DND-41 (cell line): ENCODE measurements around the gene FUT9.

ENCODE experiments used
- ATAC-seq: fragments of 200-7000 bp; cut with Tn5 transposase; 3 replicates; pipeline ENCODE4 v1.9.1; 2021; ENCODE audit warnings: low read depth; ENCODE audit not compliant: insufficient read depth
- DNase-seq: peaks from one replicate; pipeline ENCODE4 v3.0.0-alpha.2; 2020
- H2AFZ ChIP-seq: 2 replicates; pipeline ENCODE4 v1.6.0; 2012; ENCODE audit warnings: low read depth, low read length
- H3K27ac ChIP-seq: 2 replicates; pipeline ENCODE4 v1.5.1; 2012; ENCODE audit warnings: low read length, inconsistent platforms
- H3K27me3 ChIP-seq: fragments of 200-600 bp; sonication (generic); 2 replicates; pipeline ENCODE4 v1.6.0; 2012; ENCODE audit warnings: low read length, mild to moderate bottlenecking, inconsistent platforms; ENCODE audit not compliant: insufficient read depth, poor library complexity
- H3K36me3 ChIP-seq: 2 replicates; pipeline ENCODE4 v1.5.1; 2012; ENCODE audit warnings: low read length, inconsistent platforms; ENCODE audit not compliant: insufficient read depth
- H3K4me1 ChIP-seq: 2 replicates; pipeline ENCODE4 v1.5.1; 2012; ENCODE audit warnings: mild to moderate bottlenecking, low read length; ENCODE audit not compliant: insufficient read depth
- H3K4me2 ChIP-seq: 2 replicates; pipeline ENCODE4 v1.6.0; 2012; ENCODE audit warnings: mild to moderate bottlenecking, moderate library complexity, low read length, inconsistent platforms; ENCODE audit not compliant: insufficient read depth
- H3K4me3 ChIP-seq, 2 experiments: fragments of 200-600 bp in 1 of 2; shearing (Covaris generic) in 1 of 2; 2 replicates each; pipeline ENCODE4 v1.5.1; 2012 to 2016; ENCODE audit warnings: inconsistent platforms in 2 of 2, low read length in 2 of 2, mild to moderate bottlenecking in 2 of 2, low read depth in 1 of 2, moderate library complexity in 1 of 2
- H3K79me2 ChIP-seq: 2 replicates; pipeline ENCODE4 v1.6.0; 2012; ENCODE audit warnings: low read length, inconsistent platforms; ENCODE audit not compliant: insufficient read depth
- H3K9ac ChIP-seq: 2 replicates; pipeline ENCODE4 v1.6.0; 2012; ENCODE audit warnings: low read depth, mild to moderate bottlenecking, inconsistent platforms, low read length, moderate library complexity
- H3K9me3 ChIP-seq: 2 replicates; pipeline ENCODE4 v1.5.1; 2012; ENCODE audit warnings: low read length, moderate library complexity, mild to moderate bottlenecking, inconsistent platforms; ENCODE audit not compliant: insufficient read depth, severe bottlenecking
- H4K20me1 ChIP-seq: 2 replicates; pipeline ENCODE4 v1.6.0; 2012; ENCODE audit warnings: low read length; ENCODE audit not compliant: insufficient read depth
- EZH2 ChIP-seq: IDR thresholded peaks from 3 replicates; pipeline ENCODE4 v1.6.1; 2012; ENCODE audit warnings: borderline replicate concordance, low read depth, mild to moderate bottlenecking, moderate library complexity, low read length, inconsistent platforms; ENCODE audit not compliant: severe bottlenecking
- TF ChIP-seq, protein P1 (sequence below): IDR thresholded peaks from 2 replicates; pipeline ENCODE4 v1.5.1; 2012; ENCODE audit warnings: borderline replicate concordance, low read length, moderate library complexity, mild to moderate bottlenecking; ENCODE audit not compliant: poor library complexity, severe bottlenecking; ENCODE audit errors: extremely low read depth

The FUT9 gene

DNA sequence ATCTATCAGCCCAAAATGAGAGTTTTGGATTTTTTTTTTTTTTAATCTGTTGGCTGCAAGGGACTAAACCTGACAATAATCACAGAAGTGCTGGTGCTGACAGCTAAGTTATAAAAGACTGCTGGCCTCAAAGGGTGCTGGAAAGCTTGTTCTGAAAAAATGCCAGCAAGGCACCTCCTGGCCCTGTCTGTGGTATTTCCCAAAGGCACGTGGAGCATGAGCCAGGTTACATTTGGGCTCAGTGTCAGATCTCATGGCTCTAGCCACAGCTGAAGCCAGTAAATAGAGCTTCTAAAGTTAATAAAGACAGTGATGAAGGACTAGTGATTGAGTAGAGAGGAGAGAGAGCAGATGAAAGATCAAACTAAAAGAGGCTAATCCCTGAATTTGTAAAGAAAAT, 178.9 kb downstream of the FUT9 start:
- Histone ChIP-seq H3K4me1 (no peaks in the 10 kb centered on the region), H3K9me3 (no peaks in the 10 kb centered on the region), H3K27me3 (no peaks in the 10 kb centered on the region), H3K27ac (no peak overlapping the region), H2AFZ (no peak overlapping the region), H3K79me2 (no peaks in the 10 kb centered on the region), H3K9ac (no peak overlapping the region), H3K4me3 (no peak overlapping the region), H3K4me2 (no peak overlapping the region), H4K20me1 (no peaks in the 10 kb centered on the region), H3K36me3 (no peaks in the 10 kb centered on the region)
- TF ChIP-seq, protein P1, sequence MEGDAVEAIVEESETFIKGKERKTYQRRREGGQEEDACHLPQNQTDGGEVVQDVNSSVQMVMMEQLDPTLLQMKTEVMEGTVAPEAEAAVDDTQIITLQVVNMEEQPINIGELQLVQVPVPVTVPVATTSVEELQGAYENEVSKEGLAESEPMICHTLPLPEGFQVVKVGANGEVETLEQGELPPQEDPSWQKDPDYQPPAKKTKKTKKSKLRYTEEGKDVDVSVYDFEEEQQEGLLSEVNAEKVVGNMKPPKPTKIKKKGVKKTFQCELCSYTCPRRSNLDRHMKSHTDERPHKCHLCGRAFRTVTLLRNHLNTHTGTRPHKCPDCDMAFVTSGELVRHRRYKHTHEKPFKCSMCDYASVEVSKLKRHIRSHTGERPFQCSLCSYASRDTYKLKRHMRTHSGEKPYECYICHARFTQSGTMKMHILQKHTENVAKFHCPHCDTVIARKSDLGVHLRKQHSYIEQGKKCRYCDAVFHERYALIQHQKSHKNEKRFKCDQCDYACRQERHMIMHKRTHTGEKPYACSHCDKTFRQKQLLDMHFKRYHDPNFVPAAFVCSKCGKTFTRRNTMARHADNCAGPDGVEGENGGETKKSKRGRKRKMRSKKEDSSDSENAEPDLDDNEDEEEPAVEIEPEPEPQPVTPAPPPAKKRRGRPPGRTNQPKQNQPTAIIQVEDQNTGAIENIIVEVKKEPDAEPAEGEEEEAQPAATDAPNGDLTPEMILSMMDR, result no peak
- no peak for TF ChIP-seq EZH2
- DNase-seq (no peak), ATAC-seq (no peak)

DNA sequence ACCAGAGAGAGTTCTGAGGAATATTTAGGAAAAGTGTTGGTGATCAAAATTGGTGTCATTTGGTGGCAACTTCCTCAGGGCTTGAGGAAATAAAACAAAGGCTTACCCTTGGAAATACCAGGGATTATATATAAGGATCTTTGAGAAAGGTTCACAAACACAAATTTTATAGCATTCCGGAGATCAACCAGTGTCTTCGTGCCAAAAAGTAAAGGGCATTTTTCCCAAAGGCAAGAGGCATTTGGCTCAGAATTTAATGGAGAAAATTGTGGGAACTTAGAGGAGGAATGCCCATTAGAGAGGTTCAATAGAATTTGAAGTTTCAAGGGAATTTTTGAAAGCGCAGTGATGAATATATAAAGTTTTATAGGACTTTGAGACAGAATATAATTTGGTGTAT, 179.5 kb downstream of the FUT9 start:
- Histone ChIP-seq H3K9ac (no peak overlapping the region), H3K27ac (no peak overlapping the region), H3K4me3 (no peak overlapping the region), H2AFZ (no peak overlapping the region), H3K79me2 (no peaks in the 10 kb centered on the region), H3K27me3 (no peaks in the 10 kb centered on the region), H3K4me2 (no peak overlapping the region), H4K20me1 (no peaks in the 10 kb centered on the region), H3K4me1 (no peaks in the 10 kb centered on the region), H3K36me3 (no peaks in the 10 kb centered on the region), H3K9me3 (no peaks in the 10 kb centered on the region)
- TF ChIP-seq, protein P1, result no peak
- no peak for TF ChIP-seq EZH2
- DNase-seq (no peak), ATAC-seq (no peak)

DNA sequence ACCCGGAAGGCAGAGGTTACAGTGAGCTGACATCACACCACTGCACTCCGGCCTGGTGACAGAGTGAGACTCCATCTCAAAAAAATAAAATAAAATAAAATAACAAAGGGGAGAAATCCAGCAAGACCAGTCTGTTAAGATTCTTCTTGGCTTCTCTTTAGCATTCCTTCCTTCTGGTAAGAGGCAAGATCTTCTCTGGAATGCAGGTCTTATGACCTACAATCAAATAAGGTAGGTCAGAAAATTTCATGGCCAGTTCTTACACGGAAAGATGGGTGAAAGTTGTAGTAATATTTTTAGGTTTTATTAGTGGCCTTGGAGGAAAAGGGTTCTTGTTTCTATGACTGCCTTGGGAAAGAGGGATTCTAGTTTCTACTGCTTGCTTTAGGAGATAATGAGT, 180.9 kb downstream of the FUT9 start:
- H3K4me2 ChIP-seq, result no peak overlapping the region
- H3K9ac ChIP-seq, result no peak overlapping the region
- no peaks in the 10 kb centered on the region for H3K27me3 ChIP-seq
- no peak overlapping the region for H3K4me3 ChIP-seq
- H4K20me1 ChIP-seq, result no peaks in the 10 kb centered on the region
- no peak overlapping the region for H3K27ac ChIP-seq
- ATAC-seq, result no peak
- no peak for TF ChIP-seq EZH2
- TF ChIP-seq, protein P1, result no peak
- DNase-seq, result no peak
- H3K36me3 ChIP-seq, result no peaks in the 10 kb centered on the region
- H3K9me3 ChIP-seq, result no peaks in the 10 kb centered on the region
- no peak overlapping the region for H2AFZ ChIP-seq
- no peaks in the 10 kb centered on the region for H3K4me1 ChIP-seq
- H3K79me2 ChIP-seq, result no peaks in the 10 kb centered on the region

DNA sequence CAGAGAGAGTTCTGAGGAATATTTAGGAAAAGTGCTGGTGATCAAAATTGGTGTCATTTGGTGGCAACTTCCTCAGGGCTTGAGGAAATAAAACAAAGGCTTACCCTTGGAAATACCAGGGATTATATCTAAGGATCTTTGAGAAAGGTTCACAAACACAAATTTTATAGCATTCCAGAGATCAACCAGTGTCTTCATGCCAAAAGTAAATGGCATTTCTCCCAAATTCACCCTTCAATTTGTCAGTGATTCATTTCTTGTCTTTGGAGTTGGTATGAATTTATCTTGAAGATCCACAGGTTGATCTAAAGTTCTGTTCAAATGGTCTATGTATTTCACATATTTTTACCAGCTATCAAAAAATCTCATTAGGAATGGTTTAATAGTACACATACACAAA, 181.5 kb downstream of the FUT9 start:
- ATAC-seq, result no peak

More for the DNA sequence above, 181.5 kb downstream of the FUT9 start:
- Histone ChIP-seq H3K79me2 (no peaks in the 10 kb centered on the region), H3K9ac (no peak overlapping the region), H3K27me3 (no peaks in the 10 kb centered on the region), H3K27ac (no peak overlapping the region), H3K36me3 (no peaks in the 10 kb centered on the region), H4K20me1 (no peaks in the 10 kb centered on the region), H3K4me1 (no peaks in the 10 kb centered on the region), H3K9me3 (no peaks in the 10 kb centered on the region), H3K4me2 (no peak overlapping the region), H3K4me3 (no peak overlapping the region), H2AFZ (no peak overlapping the region)
- DNase-seq, result no peak
- TF ChIP-seq EZH2, result no peak
- TF ChIP-seq, protein P1, result no peak
